GM11168 (cell line): ENCODE data around the gene HSD17B11.
"Not testable (repeated sequence)": the region's sequence is repeated elsewhere in the genome, so short reads cannot be mapped to it uniquely, and the experiment has no call there.

Source experiments
- in situ Hi-C: fragments of 300-500 bp; cut with MboI; formaldehyde crosslinking; loops from one replicate; pipeline ENCODE4 v1.12.0; 2022; ENCODE audit warnings: low sequenced_read_pairs; ENCODE audit not compliant: unreplicated experiment

The HSD17B11 gene

GRCh38 chr4:87390891-87391575 lies at the start of gene HSD17B11:
TSS of gene HSD17B11 (minus strand) at chr4:87391188. CDS start at chr4:87391070, 118 bp downstream.
- in situ Hi-C loops: no loop called here

GRCh38 chr4:87433342-87433741 lies 42.4 kb upstream of the HSD17B11 start:
- in situ Hi-C loops: no loop called here

GRCh38 chr4:87430038-87430437 lies 39.0 kb upstream of the HSD17B11 start:
- in situ Hi-C loops: no loop called here

- in situ Hi-C loops: no loop called here
Measured at GRCh38 chr4:87428979-87429378, 38.0 kb upstream of the HSD17B11 start.

- in situ Hi-C loops: no loop called here
Measured at GRCh38 chr4:87427518-87427868, 36.5 kb upstream of the HSD17B11 start.

DNA sequence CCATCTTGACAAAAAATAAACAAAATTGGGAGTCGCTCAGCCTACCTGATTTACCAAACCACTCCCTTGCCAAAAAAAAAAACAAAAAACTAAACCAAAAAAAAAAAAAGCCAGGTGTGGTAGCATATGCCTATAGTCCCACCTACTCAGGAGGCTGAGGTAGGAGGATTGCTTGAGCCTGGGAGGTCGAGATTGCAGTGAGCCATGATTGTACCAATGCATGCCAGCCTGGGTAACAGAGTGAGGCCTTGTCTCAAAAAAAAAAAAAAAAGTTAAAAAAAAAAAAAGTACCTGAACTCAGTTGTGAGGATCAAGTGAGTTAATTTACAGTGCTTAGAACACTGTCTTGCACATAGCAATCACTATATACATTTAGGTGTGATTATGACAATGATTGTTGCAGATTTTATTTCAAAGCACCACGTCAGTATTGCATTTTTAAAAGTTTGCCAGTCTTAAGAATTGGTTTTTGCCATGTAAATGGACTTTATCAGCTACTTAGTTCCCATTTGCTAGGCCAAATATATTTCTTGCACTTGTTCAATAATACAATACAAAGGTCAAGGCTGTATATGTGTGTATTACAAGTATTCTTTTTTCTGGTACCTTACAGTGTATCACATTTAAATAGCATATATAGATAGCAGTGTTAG lies 36.0 kb upstream of the HSD17B11 start:
- in situ Hi-C loops: no loop called here

GRCh38 chr4:87425711-87426110 lies 34.7 kb upstream of the HSD17B11 start:
- in situ Hi-C loops: no loop called here

- in situ Hi-C loops: not testable (repeated sequence)
Measured at GRCh38 chr4:87424099-87424543, 33.1 kb upstream of the HSD17B11 start.

DNA sequence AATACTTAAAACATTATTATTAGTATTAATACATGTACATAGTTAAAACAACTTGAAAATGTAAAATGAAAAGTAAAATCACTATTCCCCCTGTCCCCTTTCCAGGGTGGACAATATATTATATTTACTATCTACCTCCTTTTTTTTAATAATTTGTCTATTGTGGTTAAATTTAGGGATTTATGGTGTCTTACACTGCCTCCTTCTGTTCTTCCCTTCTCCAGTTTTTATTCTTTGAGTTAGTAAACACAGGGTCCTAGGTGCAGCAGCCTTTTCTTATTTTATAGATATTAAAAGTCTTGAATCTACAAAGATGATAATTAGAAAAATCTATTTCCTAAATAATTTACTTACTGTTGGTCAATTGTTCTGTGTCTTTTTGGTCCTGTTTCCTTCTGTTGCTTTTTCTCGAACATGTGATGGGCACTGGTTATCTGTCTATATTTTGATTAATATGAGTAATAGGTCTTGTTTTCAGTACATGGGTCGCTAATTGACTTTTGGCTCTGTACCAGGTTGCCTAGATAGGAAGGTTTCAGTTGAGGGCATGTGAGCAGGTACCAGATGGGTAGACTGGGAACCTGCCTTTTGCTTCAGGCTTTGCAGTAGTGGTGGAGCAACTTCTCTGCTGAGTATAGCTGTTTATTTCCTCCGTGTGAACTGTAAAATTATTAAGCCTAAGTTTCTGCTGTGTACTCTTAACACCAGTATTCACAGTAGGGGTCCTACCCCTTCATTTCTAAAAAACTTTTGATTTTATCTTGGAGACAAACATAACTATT lies 32.5 kb upstream of the HSD17B11 start:
- in situ Hi-C loops: no loop called here

DNA sequence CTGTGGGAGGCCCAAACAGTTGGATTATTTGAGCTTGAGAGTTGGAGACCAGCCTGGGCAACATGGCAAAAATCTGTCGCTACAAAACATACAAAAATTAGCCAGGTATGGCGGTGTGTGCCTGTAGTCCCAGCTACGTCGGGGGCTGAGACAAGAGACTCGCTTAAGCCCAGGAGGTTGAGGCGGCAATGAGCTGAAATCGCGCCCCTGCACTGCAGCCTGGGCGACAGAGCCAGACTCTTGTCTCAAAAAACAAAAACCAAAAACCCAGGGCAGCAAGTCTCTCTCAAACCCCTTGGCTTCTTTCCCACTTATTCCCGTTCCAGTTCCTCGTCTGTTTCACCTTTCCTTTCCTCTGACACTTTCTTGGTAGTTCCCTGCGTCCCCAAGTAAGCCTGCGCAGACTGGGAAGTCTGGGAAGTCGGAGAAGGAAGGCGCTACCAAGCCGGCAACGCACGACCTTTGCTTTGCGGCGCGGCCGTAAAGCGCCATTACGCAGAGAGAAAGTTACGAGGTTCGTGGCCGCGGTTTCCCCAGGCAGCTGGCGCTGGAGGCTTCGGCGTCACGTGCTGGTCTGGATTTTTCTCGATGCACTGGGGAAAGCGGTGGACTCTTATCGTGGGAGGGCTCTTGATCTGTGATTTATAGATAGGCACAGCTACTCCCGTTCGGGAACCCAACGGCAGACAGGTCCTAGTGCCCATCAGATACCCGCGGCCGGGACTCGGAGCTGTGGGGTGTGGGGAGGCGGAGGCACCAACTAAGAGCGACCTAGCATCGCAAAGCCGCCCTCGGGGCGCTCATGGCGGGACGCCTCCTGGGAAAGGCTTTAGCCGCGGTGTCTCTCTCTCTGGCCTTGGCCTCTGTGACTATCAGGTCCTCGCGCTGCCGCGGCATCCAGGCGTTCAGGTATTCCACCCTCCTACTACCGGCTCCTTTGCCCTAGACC lies 31.4 kb upstream of the HSD17B11 start, which contains the start of gene NUDT9:
TSS of gene NUDT9 (plus strand) at position 470 of the 949 bp plus-strand sequence. CDS start at position 803, 333 bp downstream.
- in situ Hi-C loops: no loop called here

DNA sequence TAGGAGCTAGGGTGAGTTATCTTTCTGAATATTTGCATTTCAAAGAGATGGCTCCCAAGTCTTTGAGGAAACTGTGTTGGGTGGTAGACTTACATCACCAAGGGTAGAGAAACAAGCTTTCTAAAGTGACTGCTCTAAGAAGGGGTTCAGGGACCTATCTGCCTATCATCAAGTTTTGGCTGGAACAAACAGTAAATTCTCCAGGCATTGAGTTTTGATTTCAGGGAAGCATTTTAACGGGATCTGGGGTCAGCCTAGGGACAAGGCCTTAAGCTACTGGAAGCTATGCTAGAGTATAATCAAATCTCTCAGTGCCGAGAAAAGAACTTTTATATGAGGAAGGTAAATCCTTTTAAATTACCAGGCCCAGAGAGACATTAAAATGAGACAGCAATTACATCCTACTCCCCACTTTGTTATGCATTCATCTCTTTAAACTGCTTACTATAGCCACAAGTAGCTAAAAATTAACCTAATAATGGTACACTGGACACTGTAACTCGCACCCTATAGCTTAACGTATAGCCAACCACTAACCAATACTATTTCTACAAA lies 29.4 kb upstream of the HSD17B11 start:
- in situ Hi-C loops: no loop called here

DNA sequence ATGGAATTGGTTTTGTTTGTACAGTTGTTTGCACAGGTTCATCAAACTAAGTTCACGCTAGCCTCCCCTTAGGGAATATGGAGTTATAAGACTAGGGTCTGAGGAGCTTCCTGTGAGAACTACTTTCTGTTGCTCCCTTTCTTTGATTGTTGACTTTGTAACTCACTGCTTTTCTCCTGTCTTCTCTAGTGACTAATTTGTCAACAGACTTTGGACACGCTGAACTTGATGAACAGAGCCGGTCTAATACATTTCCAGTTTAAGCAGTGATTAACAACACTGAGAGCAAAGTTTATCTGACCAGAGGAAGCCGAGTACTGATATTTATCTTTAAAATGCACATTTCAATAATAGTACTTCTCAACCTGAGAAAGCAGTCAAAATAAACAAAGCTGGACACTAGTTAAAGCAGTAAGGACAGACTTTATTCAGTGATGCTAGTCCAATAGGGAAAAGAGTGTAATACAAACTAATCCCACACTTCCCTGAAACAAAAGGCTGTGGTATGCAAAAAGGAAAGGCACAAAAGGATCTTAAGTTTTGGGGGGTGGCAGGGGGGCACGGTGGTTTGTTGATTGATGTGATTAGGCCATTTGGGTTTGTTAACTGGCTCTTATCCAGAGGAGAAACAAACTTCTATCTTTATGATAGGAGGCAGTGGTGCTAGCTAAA lies 28.7 kb upstream of the HSD17B11 start:
- in situ Hi-C loops: no loop called here

DNA sequence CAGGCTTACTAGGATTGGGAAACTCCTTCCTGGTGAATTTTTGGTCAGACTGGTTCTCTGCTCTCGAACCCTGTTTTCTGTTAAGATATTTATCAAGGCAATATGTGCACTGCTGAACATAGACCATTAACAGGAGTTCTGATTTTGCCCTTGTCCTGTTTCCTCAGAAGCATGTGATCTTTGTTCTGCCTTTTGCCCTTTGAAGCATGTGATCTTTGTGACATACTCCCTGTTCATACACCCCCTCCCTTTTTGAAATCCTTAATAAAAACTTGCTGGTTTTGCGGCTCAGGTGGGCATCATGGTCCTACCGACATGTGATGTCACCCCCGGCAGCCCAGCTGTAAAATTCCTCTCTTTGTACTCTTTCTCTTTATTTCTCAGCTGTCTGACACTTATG lies 27.4 kb upstream of the HSD17B11 start:
- in situ Hi-C loops: not testable (repeated sequence)

GRCh38 chr4:87416965-87417364 lies 26.0 kb upstream of the HSD17B11 start:
- in situ Hi-C loops: no loop called here

DNA sequence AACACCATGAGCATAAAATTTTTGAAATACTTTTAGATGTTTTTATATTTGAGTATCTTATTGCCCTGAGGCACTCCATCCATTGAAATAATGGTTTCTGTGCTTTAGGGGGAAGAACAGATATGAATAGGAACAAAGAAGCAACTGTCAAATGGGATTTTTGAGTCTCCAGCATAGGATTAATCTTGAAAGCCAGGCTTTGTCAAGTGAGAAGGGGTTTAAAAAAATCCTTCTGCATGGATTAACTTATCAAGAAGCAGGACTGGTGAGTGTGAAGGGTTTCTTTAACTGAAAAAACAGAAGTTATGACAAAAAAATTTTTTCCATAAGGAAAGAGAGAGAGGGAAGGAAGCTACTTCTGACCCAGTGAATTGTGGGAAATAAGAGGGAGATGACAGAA lies 23.8 kb upstream of the HSD17B11 start:
- in situ Hi-C loops: no loop called here

- in situ Hi-C loops: no loop called here
Measured at GRCh38 chr4:87410679-87411078, 19.7 kb upstream of the HSD17B11 start.

DNA sequence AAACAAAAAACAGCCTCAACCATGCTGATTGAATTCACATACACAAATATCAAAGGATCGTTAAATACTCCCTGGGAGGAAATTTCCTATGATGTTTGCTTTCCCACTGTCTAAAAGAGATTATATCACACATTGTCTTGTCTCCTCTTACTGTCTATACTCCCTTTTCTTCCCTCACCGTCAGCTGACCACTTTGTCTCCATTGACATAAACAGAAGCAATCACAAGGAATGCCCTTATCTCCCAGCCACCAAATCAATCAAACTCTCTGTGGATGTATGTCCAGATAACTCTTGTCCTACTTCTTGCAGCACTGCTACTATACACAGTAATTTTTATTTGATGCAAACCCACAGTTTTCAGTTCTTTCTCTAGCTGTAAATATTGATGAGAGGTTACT lies 19.2 kb upstream of the HSD17B11 start:
- in situ Hi-C loops: no loop called here

DNA sequence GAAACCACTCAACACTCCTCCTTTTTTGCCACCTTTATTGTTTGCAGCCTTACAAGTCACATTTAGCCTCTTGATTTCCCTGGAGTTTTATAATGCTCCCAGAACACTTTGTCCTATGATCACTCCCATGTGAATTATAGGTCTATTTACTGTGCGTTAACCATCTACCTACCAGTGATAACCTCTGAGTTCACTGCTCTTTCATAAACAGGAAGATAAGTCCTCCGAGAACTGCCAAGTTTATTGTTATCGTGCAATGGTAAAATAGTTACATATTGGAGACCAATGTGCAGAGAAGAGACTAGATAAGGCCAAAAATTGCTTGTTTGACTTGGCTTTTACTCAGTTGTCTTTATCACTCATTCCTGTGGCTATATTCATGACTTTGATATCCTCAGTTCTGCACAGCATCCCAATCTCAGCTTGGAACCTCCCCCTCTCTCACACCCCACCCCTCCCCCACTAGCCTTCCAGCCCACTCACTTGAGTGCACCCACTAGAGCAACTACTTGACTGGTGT lies 18.5 kb upstream of the HSD17B11 start:
- in situ Hi-C loops: no loop called here

GRCh38 chr4:87406902-87407301 lies 15.9 kb upstream of the HSD17B11 start:
- in situ Hi-C loops: not testable (repeated sequence)
